OCI-M1 (cell line): Measurements from ENCODE around the gene SHC4.
"Not testable (repeated sequence)": the region's sequence is repeated elsewhere in the genome, so short reads cannot be mapped to it uniquely, and the experiment has no call there.

Experiments
- DNase-seq: peaks from one replicate; lab custom pipeline; 2025; lab: John Stamatoyannopoulos, UW

The SHC4 gene, protein sequence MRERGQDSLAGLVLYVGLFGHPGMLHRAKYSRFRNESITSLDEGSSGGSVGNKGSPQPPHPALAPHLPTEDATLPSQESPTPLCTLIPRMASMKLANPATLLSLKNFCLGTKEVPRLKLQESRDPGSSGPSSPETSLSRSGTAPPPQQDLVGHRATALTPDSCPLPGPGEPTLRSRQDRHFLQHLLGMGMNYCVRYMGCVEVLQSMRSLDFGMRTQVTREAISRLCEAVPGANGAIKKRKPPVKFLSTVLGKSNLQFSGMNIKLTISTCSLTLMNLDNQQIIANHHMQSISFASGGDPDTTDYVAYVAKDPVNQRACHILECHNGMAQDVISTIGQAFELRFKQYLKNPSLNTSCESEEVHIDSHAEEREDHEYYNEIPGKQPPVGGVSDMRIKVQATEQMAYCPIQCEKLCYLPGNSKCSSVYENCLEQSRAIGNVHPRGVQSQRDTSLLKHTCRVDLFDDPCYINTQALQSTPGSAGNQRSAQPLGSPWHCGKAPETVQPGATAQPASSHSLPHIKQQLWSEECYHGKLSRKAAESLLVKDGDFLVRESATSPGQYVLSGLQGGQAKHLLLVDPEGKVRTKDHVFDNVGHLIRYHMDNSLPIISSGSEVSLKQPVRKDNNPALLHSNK

DNA sequence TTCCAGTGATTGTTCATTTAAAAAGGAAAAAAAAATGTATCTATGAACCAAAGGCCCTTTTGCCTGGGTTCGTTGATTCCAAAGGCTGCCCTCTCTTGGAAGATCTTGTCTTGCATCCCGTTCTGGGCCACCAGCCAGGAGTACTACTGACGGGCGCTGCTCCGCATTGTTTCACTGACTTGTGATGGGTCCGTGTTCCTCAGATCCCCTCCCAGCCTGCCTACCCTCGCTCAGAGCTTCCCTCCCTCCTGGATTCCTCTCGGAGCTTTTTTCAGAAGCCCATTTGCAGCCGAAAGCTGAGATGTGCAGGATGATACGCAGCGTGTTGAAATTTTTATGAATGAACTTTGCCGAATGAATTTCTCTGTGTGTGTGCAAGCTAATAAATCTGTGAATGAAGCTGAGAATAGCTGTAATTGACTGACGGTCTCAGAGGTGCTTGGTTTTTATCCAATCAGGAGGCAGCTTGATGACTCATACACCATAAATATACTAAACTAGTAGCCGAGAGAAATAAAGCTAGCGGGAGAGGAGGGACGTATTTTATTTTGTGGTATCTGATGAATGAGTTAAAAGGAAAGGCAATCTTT, at the start of gene SHC4:
Gene SHC4, minus strand, starts transcription at position 396 of the 590 bp plus-strand sequence. CDS start 904 bp downstream, outside the sequence.
- DNase-seq: peak; percentile 69

DNA sequence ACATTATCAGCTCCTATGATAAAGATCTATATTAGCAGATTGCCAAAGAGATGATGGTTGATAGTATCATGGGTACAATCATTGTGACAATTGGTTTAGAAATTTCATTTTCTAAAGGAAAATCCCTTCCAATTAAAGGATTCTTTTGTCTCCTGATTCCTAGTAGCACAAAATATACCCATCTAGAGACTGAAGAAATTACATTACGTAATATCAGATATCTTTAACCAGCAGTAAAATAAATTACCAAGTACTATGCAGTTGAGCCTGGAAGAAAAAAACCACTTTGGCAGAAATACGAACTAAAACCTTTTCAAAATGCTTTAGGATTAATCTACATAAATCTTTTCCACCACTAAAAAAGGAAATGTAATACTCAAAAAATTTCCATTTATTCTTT, 35.6 kb upstream of the SHC4 start:
- DNase-seq: no peak

- DNase-seq: no peak
Measured at GRCh38 chr15:48996276-48996675, 32.6 kb upstream of the SHC4 start.

DNA sequence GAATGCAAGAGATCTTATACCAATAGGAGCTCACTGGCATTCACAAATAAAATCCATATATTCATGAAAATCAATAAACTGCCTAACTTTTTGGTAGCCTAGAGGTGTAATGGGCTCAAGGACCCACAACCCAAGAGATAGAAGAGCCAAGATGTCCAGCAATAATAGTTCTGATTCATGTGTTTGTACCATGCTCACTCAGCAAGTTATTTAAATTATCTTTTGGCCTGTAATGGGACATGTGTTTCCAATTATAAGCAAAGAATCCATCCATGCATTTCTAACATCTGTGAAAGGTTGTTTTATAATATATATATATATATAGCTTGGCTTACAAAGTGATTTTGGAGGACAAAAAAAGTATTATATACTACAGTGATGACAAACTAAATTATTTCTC, 29.7 kb upstream of the SHC4 start:
- DNase-seq: no peak

DNA sequence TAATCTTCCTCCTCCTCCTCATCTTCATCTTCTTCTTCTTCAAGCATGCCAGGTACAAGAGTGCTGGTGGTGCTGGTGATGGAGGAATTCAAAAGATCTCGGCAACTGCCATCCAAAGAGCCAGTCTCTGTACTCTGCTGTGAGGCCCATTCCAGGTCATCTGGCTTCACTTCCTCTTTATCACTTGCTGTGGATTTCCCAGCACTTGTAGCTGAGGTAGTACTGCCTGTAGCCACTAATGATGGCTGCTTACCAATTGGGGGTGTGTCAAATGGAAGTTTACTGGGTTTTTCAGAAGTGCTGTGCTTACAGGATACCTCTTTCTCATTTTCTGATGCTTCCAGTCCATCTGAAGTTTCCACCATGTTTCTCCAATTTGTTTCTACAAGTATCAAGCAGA, 28.8 kb upstream of the SHC4 start:
- peak; percentile 44 for DNase-seq

GRCh38 chr15:48992096-48992495, 28.4 kb upstream of the SHC4 start:
- no peak for DNase-seq

GRCh38 chr15:48989170-48989569, 25.5 kb upstream of the SHC4 start:
- no peak for DNase-seq

DNA sequence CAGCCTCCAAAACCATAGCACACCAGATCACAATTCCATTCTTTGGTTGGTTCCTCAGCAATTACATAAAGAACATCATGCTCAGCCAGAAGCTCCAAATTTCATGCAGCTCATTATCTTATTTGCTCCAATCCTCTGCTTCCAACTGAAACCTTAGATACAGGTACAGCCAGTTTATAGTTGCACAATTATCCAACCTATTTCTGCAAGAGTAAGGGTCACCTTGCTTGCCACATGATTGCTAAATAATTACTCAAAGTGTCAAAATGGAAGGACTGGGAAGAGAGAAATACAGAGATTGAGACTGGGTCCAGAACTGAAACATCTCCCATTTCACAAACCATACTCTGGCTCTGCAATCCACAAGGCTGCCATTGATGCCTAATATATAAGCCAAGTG, 23.4 kb upstream of the SHC4 start:
- DNase-seq: no peak

DNA sequence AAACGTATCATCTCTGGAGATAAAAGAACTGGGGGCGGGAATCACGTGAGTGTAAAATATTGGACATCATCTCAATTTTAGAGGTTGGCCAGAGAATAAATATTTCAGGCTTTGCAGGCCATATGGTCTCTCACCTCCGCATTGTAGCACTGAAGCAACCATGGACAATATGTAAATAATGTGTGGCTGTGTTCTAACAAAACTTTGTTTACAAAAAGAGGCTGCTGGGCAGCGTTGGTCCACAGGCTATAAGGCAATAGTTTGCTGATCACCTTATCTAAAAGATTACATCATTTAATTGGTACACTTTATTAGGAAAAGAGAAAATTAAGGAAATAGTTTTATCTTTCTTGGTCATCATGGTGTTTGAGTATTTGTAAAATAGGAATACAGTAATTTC, 22.5 kb upstream of the SHC4 start:
- no peak for DNase-seq

GRCh38 chr15:48985516-48985915, 21.8 kb upstream of the SHC4 start:
- no peak for DNase-seq

DNA sequence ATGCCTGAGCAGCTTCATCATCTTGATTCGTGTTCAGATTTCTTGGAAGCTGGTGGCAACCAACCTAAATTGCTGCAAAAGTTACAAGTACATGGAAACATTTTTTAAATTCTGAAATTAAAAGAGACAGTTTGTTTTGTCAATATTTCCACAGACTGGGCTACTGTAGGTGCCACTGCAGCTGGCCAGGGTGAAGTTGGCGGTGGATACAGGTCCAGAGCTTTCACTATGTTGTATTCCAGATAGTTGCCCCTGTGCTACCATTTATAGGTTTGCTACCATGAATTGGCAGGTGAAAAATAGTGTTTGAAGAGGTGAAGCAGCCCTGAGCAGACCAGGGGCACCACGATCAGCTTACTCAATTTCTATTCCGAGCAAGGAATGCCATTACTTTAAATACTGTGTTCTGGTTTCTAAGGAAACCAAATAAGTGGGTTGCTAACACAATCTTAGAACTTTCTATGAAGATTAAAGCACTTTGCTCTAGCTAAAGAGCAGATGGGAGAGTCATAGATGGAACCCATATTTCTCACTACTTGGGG, 21.2 kb upstream of the SHC4 start:
- DNase-seq: no peak

GRCh38 chr15:48984021-48984710, 20.4 kb upstream of the SHC4 start:
- DNase-seq: no peak

DNA sequence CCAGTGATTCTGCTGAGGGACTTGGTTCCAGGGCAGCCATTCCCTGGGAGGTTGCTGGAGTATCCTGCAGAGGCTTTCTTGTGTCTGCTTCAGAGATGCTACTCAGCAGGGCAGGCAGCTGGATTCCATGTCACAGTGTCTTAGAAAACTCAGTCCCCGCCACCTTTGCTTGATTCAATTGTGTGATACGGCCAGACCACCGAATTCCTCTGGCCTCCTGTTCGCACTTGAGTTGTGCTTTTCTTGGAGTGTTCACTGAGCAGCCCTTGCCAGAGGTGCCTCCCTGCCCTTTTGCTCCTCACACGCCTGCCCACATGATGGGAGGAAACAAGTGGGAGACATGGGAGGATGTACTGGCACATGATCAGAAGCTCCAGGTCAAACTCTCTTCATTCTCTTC, 19.6 kb upstream of the SHC4 start:
- no peak for DNase-seq

GRCh38 chr15:48981941-48982340, 18.2 kb upstream of the SHC4 start:
- no peak for DNase-seq

DNA sequence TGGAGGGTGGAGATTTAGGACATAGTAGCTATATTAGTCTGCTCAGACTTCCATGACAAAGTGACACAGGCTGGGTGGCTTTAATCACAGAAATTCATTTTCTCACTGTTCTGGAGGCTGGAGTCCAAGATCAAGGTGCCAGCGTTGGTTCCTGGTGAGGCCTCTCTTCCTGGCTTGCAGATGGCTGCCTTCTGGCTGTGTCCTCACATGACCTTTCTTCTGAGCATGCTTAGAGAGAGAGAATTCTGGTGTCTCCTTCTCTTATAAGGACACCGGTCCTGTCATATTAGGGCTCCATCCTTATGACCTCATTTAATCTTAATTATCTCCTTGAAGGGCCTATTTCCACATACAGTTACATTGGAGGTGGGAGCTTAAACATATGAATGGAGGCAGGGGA, 14.9 kb upstream of the SHC4 start:
- DNase-seq: no peak

- DNase-seq: no peak
Measured at GRCh38 chr15:48976444-48977088, 12.8 kb upstream of the SHC4 start.

GRCh38 chr15:48975472-48976419, 12.0 kb upstream of the SHC4 start:
- DNase-seq: peak; percentile 94

GRCh38 chr15:48974882-48975281, 11.2 kb upstream of the SHC4 start:
- peak; percentile 70 for DNase-seq

DNA sequence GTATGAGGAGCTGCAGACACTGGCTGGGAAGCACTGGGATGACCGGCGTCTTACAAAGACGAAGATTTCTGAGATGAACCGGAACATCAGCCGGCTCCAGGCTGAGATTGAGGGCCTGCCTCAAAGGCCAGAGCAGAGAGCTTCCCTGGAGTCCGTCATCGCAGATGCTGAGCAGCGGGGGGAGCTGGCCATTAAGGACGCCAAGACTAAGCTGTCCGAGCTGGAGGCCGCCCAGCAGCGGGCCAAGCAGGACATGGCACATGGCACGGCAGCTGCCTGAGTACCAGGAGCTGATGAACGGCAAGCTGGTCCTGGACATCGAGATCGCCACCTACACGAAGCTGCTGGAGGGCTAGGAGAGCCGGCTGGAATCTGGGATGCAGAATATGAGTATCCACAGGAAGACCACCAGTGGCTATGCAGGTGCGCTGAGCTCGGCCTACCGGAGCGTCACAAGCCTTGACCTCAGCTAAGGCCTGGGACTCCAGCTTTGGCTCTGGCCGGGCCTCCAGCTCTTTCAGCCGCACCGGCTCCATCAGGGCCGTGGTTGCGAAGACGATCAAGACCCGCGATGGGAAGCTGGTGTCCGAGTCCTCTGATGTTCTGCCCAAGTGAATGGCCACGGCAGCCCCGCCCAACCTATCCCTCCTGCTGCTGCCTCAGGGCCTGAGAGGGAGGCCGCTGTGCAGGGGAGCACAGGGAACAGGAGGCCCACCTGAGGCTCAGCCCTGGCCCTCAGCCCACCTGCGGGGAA, 9.2 kb upstream of the SHC4 start:
- DNase-seq: no peak

GRCh38 chr15:48970926-48971325, 7.2 kb upstream of the SHC4 start:
- DNase-seq: not testable (repeated sequence)
